SJSA1 (cell line): ENCODE data around the gene ZNF700. TPM values are rescaled to one million over a fixed set of nuclear protein-coding genes. Genes with fewer than 3 reads are reported as not detected.
A peak's percentile ranks its signal among the peaks of the same experiment; 100 is the strongest.
"Not testable (repeated sequence)": the region's sequence is repeated elsewhere in the genome, so short reads cannot be mapped to it uniquely, and the experiment has no call there.

Source experiments
- DNase-seq, 2 experiments: peaks; one replicate each; pipeline ENCODE4 v3.0.0-alpha.2; 2015 to 2020; ENCODE audit warnings: low spot score in 2 of 2, low read depth in 1 of 2
- H3K27ac ChIP-seq: fragments of 250-450 bp; sonication (Bioruptor Pico); 2 replicates; pipeline ENCODE4 v1.5.1; 2020; ENCODE audit warnings: mild to moderate bottlenecking, moderate library complexity
- H3K27me3 ChIP-seq: fragments of 250-450 bp; sonication (Bioruptor Pico); replicated peaks from 2 replicates; pipeline ENCODE4 v1.5.1; 2020; ENCODE audit warnings: mild to moderate bottlenecking, moderate library complexity
- H3K36me3 ChIP-seq: fragments of 250-450 bp; sonication (Bioruptor Pico); 2 replicates; pipeline ENCODE4 v1.5.1; 2020; ENCODE audit warnings: mild to moderate bottlenecking
- H3K4me1 ChIP-seq: fragments of 250-450 bp; sonication (Bioruptor Pico); replicated peaks from 2 replicates; pipeline ENCODE4 v1.6.1; 2021; ENCODE audit warnings: mild to moderate bottlenecking
- H3K4me3 ChIP-seq: fragments of 250-450 bp; sonication (Bioruptor Pico); 2 replicates; pipeline ENCODE4 v1.5.1; 2020; ENCODE audit warnings: mild to moderate bottlenecking
- H3K9me3 ChIP-seq: fragments of 250-450 bp; sonication (Bioruptor Pico); replicated peaks from 2 replicates; pipeline ENCODE4 v1.5.1; 2020; ENCODE audit warnings: mild to moderate bottlenecking
- total RNA-seq: library from RNA; depleted of rRNA; stranded (reverse); fragments of >200 nt; shearing (Covaris generic); gene quantifications from 2 replicates; pipeline ENCODE4 v1.2.3, GENCODE V29; 2014

Gene ZNF700
- total RNA-seq, 1 experiment from 2014 or later, result 10.7 TPM

- not testable (repeated sequence) for H3K4me3 ChIP-seq, H3K27me3 ChIP-seq, H3K27ac ChIP-seq, H3K4me1 ChIP-seq
- Histone ChIP-seq H3K9me3 (peaks cover 52% of the 10 kb centered on the region), H3K36me3 (peaks cover 78% of the 10 kb centered on the region)
- peak in 1 of 2 experiments; percentile 7 for DNase-seq
Observed at GRCh38 chr19:11949614-11950080, 24.7 kb downstream of the ZNF700 start.

GRCh38 chr19:11950312-11950711 lies 25.4 kb downstream of the ZNF700 start:
- no peak overlapping the region for H3K27ac ChIP-seq
- peaks cover 46% of the 10 kb centered on the region for H3K9me3 ChIP-seq
- peaks cover 71% of the 10 kb centered on the region for H3K36me3 ChIP-seq

GRCh38 chr19:11963566-11964355 lies 38.9 kb downstream of the ZNF700 start:
- DNase-seq, result no peak
- no peaks in the 10 kb centered on the region for H3K27me3 ChIP-seq
- no peaks in the 10 kb centered on the region for H3K4me1 ChIP-seq
- peaks cover 4% of the 10 kb centered on the region; the same call in 1 of the 2 replicates for H3K9me3 ChIP-seq
- H3K27ac ChIP-seq, result no peak overlapping the region
- H3K4me3 ChIP-seq, result no peak overlapping the region
- no peaks in the 10 kb centered on the region for H3K36me3 ChIP-seq

More at GRCh38 chr19:11950312-11950711, 25.4 kb downstream of the ZNF700 start:
- Histone ChIP-seq H3K4me1 (no peaks in the 10 kb centered on the region), H3K27me3 (no peaks in the 10 kb centered on the region), H3K4me3 (no peak overlapping the region)
- DNase-seq, result no peak

GRCh38 chr19:11964496-11964857 lies 39.6 kb downstream of the ZNF700 start:
- Histone ChIP-seq H3K27ac (no peak overlapping the region), H3K4me1 (no peaks in the 10 kb centered on the region), H3K9me3 (peaks cover 4% of the 10 kb centered on the region; the same call in 1 of the 2 replicates), H3K36me3 (no peaks in the 10 kb centered on the region), H3K4me3 (no peak overlapping the region), H3K27me3 (no peaks in the 10 kb centered on the region)
- no peak for DNase-seq

- Histone ChIP-seq H3K27ac (no peak within 1 kb of the TSS), H3K4me3 (peak within 1 kb of the TSS; percentile 36), H3K27me3 (no peaks in the 10 kb centered on the region), H3K4me1 (no peaks in the 10 kb centered on the region), H3K9me3 (peaks cover 4% of the 10 kb centered on the region; the same call in 1 of the 2 replicates), H3K36me3 (no peaks in the 10 kb centered on the region)
- DNase-seq, result no peak
Observed at GRCh38 chr19:11964858-11965645, 40.1 kb downstream of the ZNF700 start, which contains the start of gene ZNF763. Gene ZNF763 (plus strand): TSS chr19:11965040. CDS start chr19:11965209, 169 bp downstream.

- H3K4me1 ChIP-seq, result no peaks in the 10 kb centered on the region
- H3K27ac ChIP-seq, result no peak overlapping the region
- no peak for DNase-seq
- H3K9me3 ChIP-seq, result no peaks in the 10 kb centered on the region; the same call in 1 of the 2 replicates
- H3K36me3 ChIP-seq, result no peaks in the 10 kb centered on the region
- H3K27me3 ChIP-seq, result no peaks in the 10 kb centered on the region
- H3K4me3 ChIP-seq, result no peak overlapping the region
Observed at GRCh38 chr19:11970174-11970573, 45.3 kb downstream of the ZNF700 start.

GRCh38 chr19:11971041-11971440 lies 46.1 kb downstream of the ZNF700 start:
- Histone ChIP-seq H3K9me3 (peaks cover 4% of the 10 kb centered on the region; the same call in 1 of the 2 replicates), H3K36me3 (no peaks in the 10 kb centered on the region), H3K4me3 (no peak overlapping the region), H3K4me1 (no peaks in the 10 kb centered on the region), H3K27ac (no peak overlapping the region), H3K27me3 (no peaks in the 10 kb centered on the region)
- no peak for DNase-seq

- H3K4me3 ChIP-seq, result no peak overlapping the region
- no peaks in the 10 kb centered on the region for H3K36me3 ChIP-seq
- no peak for DNase-seq
- no peaks in the 10 kb centered on the region for H3K27me3 ChIP-seq
- no peak overlapping the region for H3K27ac ChIP-seq
- peaks cover 4% of the 10 kb centered on the region; the same call in 1 of the 2 replicates for H3K9me3 ChIP-seq
- H3K4me1 ChIP-seq, result no peaks in the 10 kb centered on the region
Observed at GRCh38 chr19:11973019-11973810, 48.3 kb downstream of the ZNF700 start.

- no peak for DNase-seq
- H3K27ac ChIP-seq, result no peak overlapping the region
- peaks cover 8% of the 10 kb centered on the region for H3K9me3 ChIP-seq
- H3K4me1 ChIP-seq, result no peaks in the 10 kb centered on the region
- H3K4me3 ChIP-seq, result no peak overlapping the region
- H3K36me3 ChIP-seq, result no peaks in the 10 kb centered on the region
- H3K27me3 ChIP-seq, result no peaks in the 10 kb centered on the region
Observed at GRCh38 chr19:11978492-11979100, 53.7 kb downstream of the ZNF700 start.

GRCh38 chr19:11979527-11979926 lies 54.6 kb downstream of the ZNF700 start:
- DNase-seq, result no peak
- Histone ChIP-seq H3K9me3 (peaks cover 8% of the 10 kb centered on the region), H3K4me1 (no peaks in the 10 kb centered on the region)

GRCh38 chr19:11982526-11982925 lies 57.6 kb downstream of the ZNF700 start:
- no peak for DNase-seq
- peaks cover 4% of the 10 kb centered on the region; the same call in 1 of the 2 replicates for H3K9me3 ChIP-seq

More at GRCh38 chr19:11979527-11979926, 54.6 kb downstream of the ZNF700 start:
- Histone ChIP-seq H3K27ac (no peak overlapping the region), H3K27me3 (no peaks in the 10 kb centered on the region), H3K4me3 (no peak overlapping the region), H3K36me3 (no peaks in the 10 kb centered on the region)

GRCh38 chr19:11984986-11985385 lies 60.1 kb downstream of the ZNF700 start:
- Histone ChIP-seq H3K4me3 (no peak overlapping the region), H3K27ac (no peak overlapping the region), H3K4me1 (no peaks in the 10 kb centered on the region), H3K9me3 (no peaks in the 10 kb centered on the region), H3K27me3 (no peaks in the 10 kb centered on the region), H3K36me3 (no peaks in the 10 kb centered on the region)
- DNase-seq, result no peak

More at GRCh38 chr19:11982526-11982925, 57.6 kb downstream of the ZNF700 start:
- no peak overlapping the region for H3K27ac ChIP-seq
- no peaks in the 10 kb centered on the region for H3K36me3 ChIP-seq
- H3K4me3 ChIP-seq, result no peak overlapping the region
- no peaks in the 10 kb centered on the region for H3K4me1 ChIP-seq
- H3K27me3 ChIP-seq, result no peaks in the 10 kb centered on the region

GRCh38 chr19:11986754-11987153 lies 61.8 kb downstream of the ZNF700 start:
- H3K9me3 ChIP-seq, result no peaks in the 10 kb centered on the region
- no peaks in the 10 kb centered on the region for H3K4me1 ChIP-seq
- no peak overlapping the region for H3K4me3 ChIP-seq
- H3K27ac ChIP-seq, result no peak overlapping the region
- H3K27me3 ChIP-seq, result no peaks in the 10 kb centered on the region
- no peak for DNase-seq
- H3K36me3 ChIP-seq, result no peaks in the 10 kb centered on the region
